Esophagus muscularis mucosa (tissue), 4 donors: Measurements from ENCODE around the gene BMAL1.

Experiments
- CTCF ChIP-seq, 3 experiments: fragments of 200-600 bp in 2 of 3; fragments of 450-650 bp in 1 of 3; sonication (generic) in 2 of 3; IDR thresholded peaks; one replicate each; pipeline ENCODE4 v1.5.1; 2017 to 2019; ENCODE audit warnings: antibody characterized with exemption in 3 of 3, mild to moderate bottlenecking in 2 of 3, moderate library complexity in 1 of 3
- EP300 ChIP-seq: sonication (generic); formaldehyde crosslinking; IDR thresholded peaks from one replicate; pipeline ENCODE4 v1.6.1; 2017; ENCODE audit warnings: antibody characterized with exemption
- POLR2A ChIP-seq: fragments of 450-650 bp; IDR thresholded peaks from one replicate; pipeline ENCODE4 v1.6.1; 2017; ENCODE audit warnings: antibody characterized with exemption, moderate library complexity, mild to moderate bottlenecking, low read depth
- POLR2AphosphoS5 ChIP-seq, 2 donors: sonication (generic); formaldehyde crosslinking; IDR thresholded peaks; one replicate each; pipeline ENCODE4 v1.6.1; 2017; ENCODE audit warnings: antibody characterized with exemption in 2 of 2

GRCh38 chr11:13262096-13262495, 15.5 kb upstream of the BMAL1 start:
- TF ChIP-seq POLR2AphosphoS5 (IDR thresholded peaks at IDR 0.05) (no peak), EP300 (no peak), CTCF (IDR thresholded peaks at IDR 0.05) (no peak), POLR2A (no peak)
